Panc1 (cell line): ENCODE data around the gene ATG9A.

Experiments
- POLR2AphosphoS5 ChIP-seq: IDR thresholded peaks from 2 replicates; pipeline ENCODE4 v1.6.1; 2012; ENCODE audit warnings: mild to moderate bottlenecking, low read depth, low read length, moderate library complexity
- TF ChIP-seq, protein P1 (sequence below): fragments of 450-650 bp; IDR thresholded peaks from 2 replicates; pipeline ENCODE4 v1.5.1; 2017; ENCODE audit warnings: mild to moderate bottlenecking

DNA sequence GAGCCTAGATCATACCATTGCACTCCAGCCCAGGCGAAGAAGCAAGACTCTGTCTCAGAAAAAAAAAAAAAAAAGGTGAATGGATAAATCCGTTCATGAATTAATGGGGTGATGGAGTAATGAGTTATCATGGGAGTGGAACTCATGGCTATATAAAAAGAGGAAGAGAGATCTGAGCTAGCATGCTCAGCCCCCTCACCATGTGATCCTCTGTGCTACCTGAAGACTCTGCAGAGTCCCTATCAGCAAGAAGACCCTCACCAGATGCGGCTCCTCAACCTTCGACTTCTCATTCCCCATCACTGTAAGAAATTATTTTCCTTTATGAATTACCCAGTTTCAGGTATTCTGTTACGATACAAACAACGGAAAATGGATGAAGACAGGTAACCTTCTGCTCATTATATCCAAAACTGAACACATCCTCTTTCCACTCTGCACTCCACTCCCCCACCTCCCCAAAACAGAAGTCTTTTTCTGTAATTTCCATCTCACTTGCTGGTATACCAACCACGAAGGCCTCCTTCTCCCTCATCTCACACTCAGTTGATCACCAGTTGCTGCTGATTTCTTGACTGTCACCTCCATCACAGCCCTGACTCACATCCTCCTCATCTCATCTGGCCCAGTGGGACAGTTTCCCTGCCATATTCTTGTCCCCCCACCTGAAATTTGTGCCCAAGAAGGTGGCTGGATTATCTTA is 42.5 kb downstream of the ATG9A start:
- TF ChIP-seq, protein P1, sequence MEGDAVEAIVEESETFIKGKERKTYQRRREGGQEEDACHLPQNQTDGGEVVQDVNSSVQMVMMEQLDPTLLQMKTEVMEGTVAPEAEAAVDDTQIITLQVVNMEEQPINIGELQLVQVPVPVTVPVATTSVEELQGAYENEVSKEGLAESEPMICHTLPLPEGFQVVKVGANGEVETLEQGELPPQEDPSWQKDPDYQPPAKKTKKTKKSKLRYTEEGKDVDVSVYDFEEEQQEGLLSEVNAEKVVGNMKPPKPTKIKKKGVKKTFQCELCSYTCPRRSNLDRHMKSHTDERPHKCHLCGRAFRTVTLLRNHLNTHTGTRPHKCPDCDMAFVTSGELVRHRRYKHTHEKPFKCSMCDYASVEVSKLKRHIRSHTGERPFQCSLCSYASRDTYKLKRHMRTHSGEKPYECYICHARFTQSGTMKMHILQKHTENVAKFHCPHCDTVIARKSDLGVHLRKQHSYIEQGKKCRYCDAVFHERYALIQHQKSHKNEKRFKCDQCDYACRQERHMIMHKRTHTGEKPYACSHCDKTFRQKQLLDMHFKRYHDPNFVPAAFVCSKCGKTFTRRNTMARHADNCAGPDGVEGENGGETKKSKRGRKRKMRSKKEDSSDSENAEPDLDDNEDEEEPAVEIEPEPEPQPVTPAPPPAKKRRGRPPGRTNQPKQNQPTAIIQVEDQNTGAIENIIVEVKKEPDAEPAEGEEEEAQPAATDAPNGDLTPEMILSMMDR = no peak
- TF ChIP-seq POLR2AphosphoS5 = no peak
